ENCODE measurements around the gene INHBB.

Gene INHBB

DNA sequence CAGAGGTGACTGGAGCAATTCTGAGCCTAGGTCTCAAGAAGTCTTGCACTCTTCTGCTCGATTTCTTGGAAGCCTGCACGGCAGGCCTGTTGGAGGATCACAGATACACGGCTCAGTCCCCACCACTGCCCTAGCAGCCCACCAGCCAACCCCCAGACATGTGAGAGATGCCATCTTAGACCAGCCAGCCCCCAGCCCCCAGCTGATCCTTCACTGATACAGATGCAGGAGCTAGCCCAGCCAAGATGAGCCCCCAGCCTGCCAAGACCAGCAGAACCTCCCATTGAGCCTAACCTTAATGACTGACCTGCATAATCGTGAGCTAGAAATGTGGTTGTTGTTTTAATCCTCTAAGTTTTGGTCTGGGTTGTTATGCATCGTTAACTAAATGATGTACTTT is 47.5 kb downstream of the INHBB start:
- Histone ChIP-seq H3K9ac (ENCODE audit: low read length) (no peak overlapping the region), H3K27me3 (ENCODE audit: control insufficient read depth, insufficient read depth, low read length) (peaks cover 13% of the 10 kb centered on the region), H3K4me1 (ENCODE audit: control insufficient read depth, insufficient read depth, low read length) (peaks cover 13% of the 10 kb centered on the region), H3K27ac (ENCODE audit: low read depth, low read length) (no peak overlapping the region), H3K9me3 (ENCODE audit: control insufficient read depth, insufficient read depth, low read depth, low read length) (no peaks in the 10 kb centered on the region), H3K4me3 (ENCODE audit: low read depth, low read length) (no peak overlapping the region), H3K36me3 (ENCODE audit: control insufficient read depth, insufficient read depth, low read length) (no peaks in the 10 kb centered on the region)

DNA sequence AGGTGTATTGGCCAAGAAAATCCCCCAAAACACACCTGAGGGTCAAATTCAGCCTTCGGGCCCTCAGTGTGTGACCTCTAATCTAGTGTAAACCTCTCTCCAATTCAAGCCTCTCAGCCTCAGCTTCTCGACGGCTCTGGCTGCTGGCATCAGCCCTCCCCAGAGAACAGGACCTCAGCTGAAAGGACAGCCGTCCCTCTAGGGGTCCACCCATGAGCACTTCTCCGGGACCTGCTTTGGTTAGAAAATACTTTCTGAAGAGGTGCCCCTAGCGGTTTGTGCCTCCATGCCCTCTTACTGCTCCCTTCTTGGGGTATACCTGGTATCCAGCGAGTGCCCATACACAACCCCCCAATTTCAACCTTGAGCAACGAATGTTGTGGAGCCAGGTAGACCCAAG is 48.8 kb downstream of the INHBB start:
- peaks cover 13% of the 10 kb centered on the region for H3K4me1 ChIP-seq (ENCODE audit: control insufficient read depth, insufficient read depth, low read length)
- no peaks in the 10 kb centered on the region for H3K36me3 ChIP-seq (ENCODE audit: control insufficient read depth, insufficient read depth, low read length)
- H3K27ac ChIP-seq (ENCODE audit: low read depth, low read length) = no peak overlapping the region
- H3K9ac ChIP-seq (ENCODE audit: low read length) = no peak overlapping the region
- H3K4me3 ChIP-seq (ENCODE audit: low read depth, low read length) = no peak overlapping the region
- H3K27me3 ChIP-seq (ENCODE audit: control insufficient read depth, insufficient read depth, low read length) = peaks cover 9% of the 10 kb centered on the region
- no peaks in the 10 kb centered on the region for H3K9me3 ChIP-seq (ENCODE audit: control insufficient read depth, insufficient read depth, low read depth, low read length)

DNA sequence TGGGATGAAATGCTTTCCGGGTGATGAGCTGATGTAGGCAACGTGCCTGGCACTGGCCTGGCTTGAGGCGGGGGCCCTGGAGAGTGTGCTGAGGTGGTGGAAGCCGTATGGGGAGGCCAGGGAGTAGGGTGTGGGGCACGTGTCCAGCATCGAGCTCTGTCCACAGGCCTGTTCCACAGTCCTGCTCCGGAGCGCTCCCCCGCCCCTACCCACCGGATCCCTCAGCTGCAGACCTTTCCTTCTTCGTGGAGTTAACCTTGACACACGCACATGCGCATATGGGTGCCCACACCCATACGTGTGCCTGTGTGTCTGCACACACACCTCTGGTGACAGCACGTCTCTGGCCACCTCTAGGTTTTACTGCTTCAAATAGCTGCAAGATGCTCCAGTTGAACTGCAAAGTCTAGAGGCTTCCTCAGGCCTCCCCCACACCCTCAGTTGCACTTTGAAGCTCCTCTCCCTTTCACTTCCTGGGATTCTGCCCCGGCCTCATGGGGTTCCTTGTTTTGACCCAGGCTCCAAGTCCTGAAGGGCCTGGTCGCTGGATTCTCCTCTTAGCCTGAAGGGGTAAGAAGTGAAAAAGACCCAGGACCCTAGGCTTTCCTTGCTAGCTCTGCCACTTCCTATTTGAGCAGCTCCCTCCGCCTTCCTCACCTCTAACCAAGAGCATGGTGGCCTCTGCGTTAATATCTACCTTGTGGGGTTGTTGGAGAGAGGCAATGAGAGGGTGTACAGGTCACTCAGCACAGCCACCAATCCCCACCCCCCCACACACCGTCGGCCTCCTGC is 49.5 kb downstream of the INHBB start:
- Histone ChIP-seq H3K9me3 (ENCODE audit: control insufficient read depth, insufficient read depth, low read depth, low read length) (no peaks in the 10 kb centered on the region), H3K9ac (ENCODE audit: low read length) (no peak overlapping the region), H3K27me3 (ENCODE audit: control insufficient read depth, insufficient read depth, low read length) (peaks cover 9% of the 10 kb centered on the region), H3K4me3 (ENCODE audit: low read depth, low read length) (no peak overlapping the region), H3K4me1 (ENCODE audit: control insufficient read depth, insufficient read depth, low read length) (peaks cover 13% of the 10 kb centered on the region), H3K36me3 (ENCODE audit: control insufficient read depth, insufficient read depth, low read length) (no peaks in the 10 kb centered on the region), H3K27ac (ENCODE audit: low read depth, low read length) (no peak overlapping the region)

DNA sequence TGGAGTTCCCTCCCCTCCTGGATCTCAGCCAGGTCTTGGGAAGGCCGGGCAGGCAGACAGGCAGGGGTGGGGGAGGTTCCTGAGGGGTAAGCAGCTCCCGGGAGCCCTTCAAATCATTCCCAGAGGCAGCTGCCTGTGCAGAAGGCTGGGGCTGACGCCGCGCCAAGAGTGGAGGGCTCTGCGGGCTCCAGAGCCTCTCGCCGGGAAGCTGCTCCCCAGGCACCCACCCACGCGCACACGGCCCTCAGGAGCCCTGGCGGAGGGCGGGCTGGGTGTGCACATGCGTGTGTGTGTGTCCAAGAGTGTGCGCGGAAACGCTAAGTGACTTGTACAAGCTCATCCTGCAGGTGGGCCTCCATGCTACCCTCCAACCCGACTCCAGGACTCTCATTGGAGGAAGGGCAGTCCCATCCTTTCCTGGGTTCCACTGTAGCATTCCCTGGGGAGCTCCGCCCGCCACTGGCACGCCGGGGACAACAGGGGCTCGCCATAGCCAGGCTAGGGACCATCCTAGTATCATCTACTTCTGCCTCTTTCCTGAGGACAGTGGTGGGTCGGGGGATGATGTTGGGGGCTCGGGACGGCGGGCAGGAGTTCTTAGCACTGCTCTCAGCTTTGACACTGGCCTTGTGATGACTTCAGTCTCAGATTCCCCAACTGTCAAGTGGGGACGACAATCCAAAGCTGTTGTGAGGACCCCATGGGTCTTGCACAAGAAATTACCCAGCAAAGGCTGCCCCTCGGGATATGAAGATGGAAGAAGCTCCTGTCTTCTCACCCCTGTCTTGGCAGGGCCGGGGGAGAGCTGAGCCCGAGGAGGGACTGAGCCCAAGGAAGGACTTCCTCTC is 50.3 kb downstream of the INHBB start:
- H3K27ac ChIP-seq (ENCODE audit: low read depth, low read length) = no peak overlapping the region
- H3K27me3 ChIP-seq (ENCODE audit: control insufficient read depth, insufficient read depth, low read length) = peaks cover 9% of the 10 kb centered on the region
- H3K9me3 ChIP-seq (ENCODE audit: control insufficient read depth, insufficient read depth, low read depth, low read length) = no peaks in the 10 kb centered on the region
- H3K4me3 ChIP-seq (ENCODE audit: low read depth, low read length) = no peak overlapping the region
- peaks cover 13% of the 10 kb centered on the region for H3K4me1 ChIP-seq (ENCODE audit: control insufficient read depth, insufficient read depth, low read length)
- H3K36me3 ChIP-seq (ENCODE audit: control insufficient read depth, insufficient read depth, low read length) = no peaks in the 10 kb centered on the region
- H3K9ac ChIP-seq (ENCODE audit: low read length) = no peak overlapping the region

DNA sequence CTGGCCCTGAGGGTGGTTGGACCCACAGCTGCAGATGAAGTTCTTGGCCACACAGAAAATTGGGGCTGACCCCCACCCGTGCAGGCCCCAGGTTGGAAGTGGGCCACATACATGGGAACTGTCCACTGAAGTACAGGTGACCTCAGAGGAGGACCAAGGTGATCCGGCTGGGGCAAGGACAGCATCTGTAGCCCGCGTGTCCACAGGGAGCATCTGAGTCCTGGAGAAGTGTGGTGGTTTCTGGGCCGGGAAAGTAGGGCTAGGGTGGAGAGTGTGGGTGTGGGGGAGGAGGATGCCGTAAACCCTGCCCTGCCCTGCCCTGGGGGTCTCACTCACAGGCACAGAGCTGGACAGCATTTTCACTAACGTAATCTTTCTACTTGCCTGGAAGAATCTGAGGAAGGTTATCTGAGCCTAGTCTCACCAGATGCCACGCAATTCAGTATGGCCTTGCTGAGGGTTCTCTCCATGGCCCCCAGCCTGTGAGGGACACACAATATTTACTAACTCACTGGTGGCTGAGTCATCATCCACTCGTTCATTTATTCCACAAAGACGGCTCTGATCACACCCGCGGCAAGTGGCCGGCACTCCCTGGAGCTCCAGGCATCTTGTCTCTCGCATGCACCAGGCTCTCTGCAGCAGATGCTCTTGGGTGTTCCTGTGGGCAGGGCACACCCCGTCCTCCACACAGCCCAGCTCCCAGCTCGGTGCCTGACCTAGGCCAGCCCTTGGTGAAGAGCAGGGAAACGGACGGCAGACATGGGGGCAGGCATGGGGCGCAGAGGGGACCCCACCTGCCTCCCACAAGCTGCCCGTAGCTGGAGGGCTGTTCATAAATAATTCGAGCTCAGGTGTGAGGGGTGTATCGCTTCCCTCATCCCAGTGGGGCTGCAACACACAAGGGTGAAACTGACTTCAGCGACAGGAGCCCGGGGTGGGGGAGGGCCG is 51.2 kb downstream of the INHBB start:
- Histone ChIP-seq H3K9me3 (ENCODE audit: control insufficient read depth, insufficient read depth, low read depth, low read length) (no peaks in the 10 kb centered on the region), H3K4me3 (ENCODE audit: low read depth, low read length) (no peak overlapping the region), H3K36me3 (ENCODE audit: control insufficient read depth, insufficient read depth, low read length) (no peaks in the 10 kb centered on the region), H3K27ac (ENCODE audit: low read depth, low read length) (no peak overlapping the region), H3K9ac (ENCODE audit: low read length) (no peak overlapping the region), H3K4me1 (ENCODE audit: control insufficient read depth, insufficient read depth, low read length) (peaks cover 13% of the 10 kb centered on the region), H3K27me3 (ENCODE audit: control insufficient read depth, insufficient read depth, low read length) (peaks cover 9% of the 10 kb centered on the region)

DNA sequence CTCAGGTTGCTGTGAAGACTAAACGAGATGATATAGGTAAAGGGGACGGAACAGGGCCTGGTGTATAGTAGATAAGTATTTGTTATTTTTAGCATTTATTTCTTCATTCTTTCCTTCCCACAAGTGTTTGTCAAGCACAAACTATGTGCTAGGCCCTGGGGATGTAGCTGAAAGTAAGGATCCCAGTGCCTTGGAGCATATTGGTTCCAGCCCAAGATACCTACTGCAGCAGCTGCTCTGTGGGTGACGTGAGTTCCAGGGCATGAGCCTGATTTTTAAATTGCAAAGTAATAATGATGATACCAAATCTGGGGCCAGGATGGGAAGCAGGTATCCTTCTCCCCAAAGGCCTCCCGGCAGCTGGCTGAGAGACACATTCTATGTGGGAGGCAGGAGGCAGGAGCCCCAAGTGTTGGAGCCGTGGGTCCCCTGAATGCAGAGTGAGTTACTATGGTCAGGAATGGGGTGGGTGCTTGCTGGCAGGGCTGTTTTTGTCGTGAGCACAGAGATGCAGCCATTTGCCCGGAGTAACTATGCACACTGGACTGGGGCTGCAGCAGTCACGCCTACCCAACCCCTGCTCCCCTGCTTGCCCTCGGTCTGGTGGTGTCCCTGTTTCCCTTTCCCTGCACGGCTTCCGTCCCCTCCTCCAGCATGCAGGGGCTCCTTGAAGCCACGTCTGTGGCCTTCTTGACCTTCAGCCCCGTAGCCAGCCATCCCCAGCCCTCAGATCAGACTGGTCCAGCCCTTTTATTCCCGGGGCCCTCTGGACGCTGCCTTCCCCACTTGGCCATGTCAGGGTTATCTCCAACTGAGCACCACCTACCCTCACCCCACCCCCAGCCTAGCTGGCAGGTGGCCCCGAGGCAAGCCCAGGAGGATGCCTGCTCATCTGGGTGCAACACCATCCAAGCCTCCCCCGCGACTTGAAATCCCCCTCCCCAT is 52.4 kb downstream of the INHBB start:
- H3K4me1 ChIP-seq (ENCODE audit: control insufficient read depth, insufficient read depth, low read length) = peaks cover 13% of the 10 kb centered on the region
- H3K9ac ChIP-seq (ENCODE audit: low read length) = no peak overlapping the region

DNA sequence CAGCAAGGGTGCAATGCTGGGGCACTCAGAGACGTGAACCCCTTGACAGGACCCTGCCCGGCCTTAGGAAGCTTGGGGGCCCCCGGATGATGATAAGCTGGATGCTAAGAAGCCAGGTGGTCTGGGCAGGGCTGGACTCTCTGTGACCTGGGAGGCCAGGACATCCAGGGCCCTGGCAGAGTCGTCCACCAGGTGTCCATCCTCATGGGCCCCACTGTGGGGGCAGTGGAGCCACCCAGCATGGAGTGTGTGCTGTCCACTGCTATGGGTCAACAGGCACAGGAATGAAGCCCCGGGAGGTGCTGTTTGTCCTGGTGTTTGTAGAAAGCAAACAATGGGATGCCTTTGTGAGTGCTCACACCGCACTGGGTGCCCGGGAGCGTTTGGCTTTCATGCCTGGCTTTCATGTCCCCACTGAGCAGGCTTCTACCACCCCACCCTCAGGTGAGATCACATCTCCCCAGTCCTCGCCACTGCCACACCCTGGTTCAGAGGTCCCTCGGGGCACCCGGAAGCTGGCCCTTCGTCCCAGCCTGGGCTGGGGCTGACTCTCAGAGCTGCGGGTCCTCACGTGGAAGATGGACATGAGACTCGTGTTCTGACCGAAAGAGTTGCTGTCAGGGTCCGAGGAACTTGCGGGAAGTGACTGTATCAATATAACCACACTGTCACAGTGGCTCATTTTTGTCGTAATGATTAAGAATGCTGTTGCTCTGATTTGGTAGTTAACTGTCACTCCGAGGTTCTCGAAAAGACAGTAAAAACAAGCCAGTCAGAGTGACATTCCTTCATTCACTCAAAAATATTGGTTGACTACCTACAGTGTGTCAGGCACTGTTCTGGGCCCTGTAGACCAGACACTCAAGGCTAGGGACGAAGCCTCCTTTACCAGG is 53.3 kb downstream of the INHBB start:
- Histone ChIP-seq H3K4me3 (ENCODE audit: low read depth, low read length) (no peak overlapping the region), H3K27me3 (ENCODE audit: control insufficient read depth, insufficient read depth, low read length) (peaks cover 9% of the 10 kb centered on the region), H3K4me1 (ENCODE audit: control insufficient read depth, insufficient read depth, low read length) (peaks cover 13% of the 10 kb centered on the region), H3K9ac (ENCODE audit: low read length) (no peak overlapping the region), H3K36me3 (ENCODE audit: control insufficient read depth, insufficient read depth, low read length) (no peaks in the 10 kb centered on the region), H3K27ac (ENCODE audit: low read depth, low read length) (no peak overlapping the region), H3K9me3 (ENCODE audit: control insufficient read depth, insufficient read depth, low read depth, low read length) (no peaks in the 10 kb centered on the region)

More for the DNA sequence above, 52.4 kb downstream of the INHBB start:
- H3K27ac ChIP-seq (ENCODE audit: low read depth, low read length) = no peak overlapping the region
- H3K9me3 ChIP-seq (ENCODE audit: control insufficient read depth, insufficient read depth, low read depth, low read length) = no peaks in the 10 kb centered on the region
- no peak overlapping the region for H3K4me3 ChIP-seq (ENCODE audit: low read depth, low read length)
- peaks cover 9% of the 10 kb centered on the region for H3K27me3 ChIP-seq (ENCODE audit: control insufficient read depth, insufficient read depth, low read length)
- H3K36me3 ChIP-seq (ENCODE audit: control insufficient read depth, insufficient read depth, low read length) = no peaks in the 10 kb centered on the region

DNA sequence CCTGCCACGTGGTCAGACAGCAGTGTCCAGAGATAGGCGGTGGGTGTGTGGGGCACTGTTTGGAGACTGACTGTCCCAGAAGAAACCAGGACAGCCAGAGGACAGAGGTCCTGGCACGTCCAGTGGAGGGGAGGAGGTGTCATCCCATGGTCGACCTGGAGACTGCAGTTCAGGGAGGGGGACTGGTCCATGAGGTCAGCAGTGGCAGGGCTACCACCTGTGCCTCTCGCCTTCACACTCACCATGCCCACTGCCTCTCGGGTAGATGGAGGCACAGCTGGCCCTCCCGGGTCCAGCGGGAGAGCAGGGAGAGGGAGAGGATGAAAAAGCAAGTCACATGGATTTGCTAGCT is 53.9 kb downstream of the INHBB start:
- H3K9me3 ChIP-seq (ENCODE audit: control insufficient read depth, insufficient read depth, low read depth, low read length) = no peaks in the 10 kb centered on the region
- H3K36me3 ChIP-seq (ENCODE audit: control insufficient read depth, insufficient read depth, low read length) = no peaks in the 10 kb centered on the region
- H3K4me3 ChIP-seq (ENCODE audit: low read depth, low read length) = no peak overlapping the region
- no peak overlapping the region for H3K27ac ChIP-seq (ENCODE audit: low read depth, low read length)
- H3K27me3 ChIP-seq (ENCODE audit: control insufficient read depth, insufficient read depth, low read length) = peaks cover 9% of the 10 kb centered on the region
- no peak overlapping the region for H3K9ac ChIP-seq (ENCODE audit: low read length)
- H3K4me1 ChIP-seq (ENCODE audit: control insufficient read depth, insufficient read depth, low read length) = peaks cover 13% of the 10 kb centered on the region

DNA sequence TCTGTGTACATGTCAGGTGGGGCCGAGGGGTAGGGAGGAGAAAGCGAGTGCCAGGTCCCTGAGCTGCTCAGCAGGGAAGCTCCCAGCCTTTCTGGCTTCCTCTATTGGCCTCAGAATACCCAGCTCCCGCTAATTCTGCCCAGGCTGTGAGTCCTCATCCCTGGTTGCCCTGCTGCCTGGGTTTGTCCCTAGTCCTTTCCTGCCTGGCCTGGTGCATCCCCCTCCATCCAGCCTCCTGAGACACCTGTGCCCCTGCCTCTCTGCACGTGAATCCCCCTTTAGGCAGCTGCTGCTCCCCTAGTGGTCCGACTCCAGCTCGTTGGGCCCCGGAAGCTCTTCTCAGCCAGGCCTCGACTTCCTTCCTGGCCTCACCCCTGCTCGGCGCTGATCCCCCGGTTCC is 54.6 kb downstream of the INHBB start:
- Histone ChIP-seq H3K4me1 (ENCODE audit: control insufficient read depth, insufficient read depth, low read length) (peaks cover 7% of the 10 kb centered on the region), H3K9me3 (ENCODE audit: control insufficient read depth, insufficient read depth, low read depth, low read length) (no peaks in the 10 kb centered on the region), H3K27me3 (ENCODE audit: control insufficient read depth, insufficient read depth, low read length) (peaks cover 2% of the 10 kb centered on the region; the same call in 1 of the 2 replicates), H3K9ac (ENCODE audit: low read length) (no peak overlapping the region), H3K36me3 (ENCODE audit: control insufficient read depth, insufficient read depth, low read length) (no peaks in the 10 kb centered on the region), H3K27ac (ENCODE audit: low read depth, low read length) (no peak overlapping the region), H3K4me3 (ENCODE audit: low read depth, low read length) (no peak overlapping the region)
